OCI-M1 (cell line): ENCODE data around the gene ZNF423.

Source experiments
- DNase-seq: peaks from one replicate; lab custom pipeline; 2025; lab: John Stamatoyannopoulos, UW

The ZNF423 gene

DNA sequence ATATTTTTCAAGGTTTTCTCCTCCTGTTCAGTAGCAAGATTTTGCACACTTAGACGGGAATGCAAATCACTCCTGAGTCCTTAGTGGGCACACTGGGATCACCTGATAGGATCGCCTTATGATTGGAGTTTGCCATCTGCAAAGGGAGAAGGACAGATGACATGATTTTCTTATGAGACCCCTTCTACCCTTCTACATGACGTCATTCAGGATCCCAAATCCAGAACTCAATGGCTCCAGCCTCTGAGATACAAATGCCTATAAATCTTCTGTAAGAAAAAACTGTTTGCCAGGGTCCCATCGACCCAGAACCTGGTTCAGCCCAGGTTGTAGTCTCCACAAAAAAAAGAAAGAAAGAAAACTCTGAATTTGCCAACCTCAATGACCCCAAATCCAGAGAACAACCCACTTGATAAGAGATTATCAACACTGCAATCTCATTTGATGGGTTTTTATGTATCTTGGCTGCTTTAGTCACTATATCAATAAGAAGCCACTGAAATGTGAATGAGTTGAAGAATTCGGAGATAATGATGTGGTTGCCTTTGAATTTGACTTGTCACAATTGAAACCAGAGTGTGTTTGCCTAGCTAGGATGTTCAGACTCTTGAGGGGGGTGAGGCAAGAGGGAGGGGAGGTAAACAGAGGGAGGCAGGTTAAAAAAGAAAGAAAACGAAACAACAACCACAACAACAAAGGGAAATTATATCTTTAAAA, 6.7 kb downstream of the ZNF423 start:
- no peak for DNase-seq

GRCh38 chr16:49848530-49848929, 7.4 kb downstream of the ZNF423 start:
- no peak for DNase-seq

DNA sequence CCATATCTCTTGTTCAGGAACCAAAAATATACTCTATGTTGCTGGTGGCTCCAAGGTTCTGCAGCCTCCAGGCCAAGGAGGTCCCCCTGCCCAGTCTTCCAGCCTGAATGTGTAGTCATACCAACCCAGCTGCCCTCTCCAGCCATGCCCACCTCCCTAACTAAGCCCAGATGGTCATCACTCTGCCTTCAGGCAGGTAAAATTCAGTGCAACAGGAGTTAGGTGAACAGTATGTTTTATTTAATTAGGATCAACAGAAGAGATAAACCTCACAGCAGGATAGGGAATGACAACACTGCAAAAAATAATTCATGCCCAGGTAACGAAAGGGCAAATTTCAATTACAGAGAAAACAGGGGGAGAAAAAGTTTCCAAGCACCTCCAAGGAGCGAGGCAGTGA, 9.1 kb downstream of the ZNF423 start:
- DNase-seq = no peak

- no peak for DNase-seq
Observed at GRCh38 chr16:49844359-49844758, 11.6 kb downstream of the ZNF423 start.

GRCh38 chr16:49843758-49844157, 12.2 kb downstream of the ZNF423 start:
- no peak for DNase-seq

DNA sequence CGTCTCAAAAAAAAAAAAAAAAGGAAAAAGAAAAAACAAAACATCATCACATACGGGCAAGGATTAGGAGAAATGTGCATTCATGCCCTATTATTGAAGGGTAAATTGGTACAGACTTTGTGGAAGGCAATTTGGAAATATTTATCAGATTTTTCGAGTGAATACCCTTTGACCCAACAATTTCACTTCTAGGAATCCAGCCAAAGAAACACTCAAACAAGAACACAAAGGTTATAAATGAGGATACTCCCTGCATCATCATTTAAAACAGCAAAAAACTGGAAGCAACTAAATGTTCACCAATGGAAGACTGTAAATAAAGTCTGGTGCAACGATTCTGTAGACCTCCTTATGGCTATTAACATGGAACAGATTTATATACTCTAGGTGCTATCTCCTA, 12.9 kb downstream of the ZNF423 start:
- no peak for DNase-seq

GRCh38 chr16:49839017-49839825, 16.7 kb downstream of the ZNF423 start:
- no peak for DNase-seq

GRCh38 chr16:49838441-49839016, 17.4 kb downstream of the ZNF423 start:
- no peak for DNase-seq

- DNase-seq = no peak
Observed at GRCh38 chr16:49837688-49838410, 18.1 kb downstream of the ZNF423 start.

DNA sequence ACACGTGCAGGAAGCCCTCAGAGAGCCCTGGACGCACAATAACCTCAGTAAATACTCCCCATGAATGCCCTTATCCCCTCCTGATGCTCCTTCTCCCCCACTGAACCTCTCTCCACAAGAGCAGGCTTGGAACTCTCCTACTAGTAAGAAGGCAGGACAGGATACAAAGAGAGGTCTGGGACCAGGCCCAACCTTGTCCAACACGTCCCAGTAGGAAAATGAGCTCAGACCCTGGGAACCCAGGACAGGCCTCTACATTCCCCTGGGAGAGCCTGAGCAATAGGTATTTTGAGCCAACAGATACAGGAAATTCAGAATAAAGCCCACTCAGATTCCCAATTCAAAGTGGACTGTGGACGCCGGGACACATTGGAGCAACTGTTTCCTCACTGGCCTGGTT, 19.2 kb downstream of the ZNF423 start:
- no peak for DNase-seq

DNA sequence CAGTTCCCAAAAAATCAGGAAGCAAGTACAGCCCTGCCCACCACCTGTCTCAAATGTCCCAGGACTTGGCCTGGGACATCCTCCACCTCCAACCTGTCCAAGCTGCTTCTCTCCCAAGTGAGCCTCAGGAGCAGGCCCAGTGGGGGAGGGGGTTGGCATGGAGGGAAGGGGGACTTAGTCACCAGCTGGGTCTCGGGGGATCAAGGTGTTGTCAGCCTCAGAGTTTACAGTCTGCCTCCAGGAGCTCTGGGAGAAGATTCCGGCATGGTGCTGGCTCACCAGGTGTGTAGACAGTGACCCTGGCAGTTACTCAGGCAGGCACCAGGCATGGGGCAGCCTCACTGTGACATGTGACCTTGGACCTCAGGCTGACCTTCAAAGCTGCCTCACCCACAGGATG, 19.7 kb downstream of the ZNF423 start:
- DNase-seq = no peak

DNA sequence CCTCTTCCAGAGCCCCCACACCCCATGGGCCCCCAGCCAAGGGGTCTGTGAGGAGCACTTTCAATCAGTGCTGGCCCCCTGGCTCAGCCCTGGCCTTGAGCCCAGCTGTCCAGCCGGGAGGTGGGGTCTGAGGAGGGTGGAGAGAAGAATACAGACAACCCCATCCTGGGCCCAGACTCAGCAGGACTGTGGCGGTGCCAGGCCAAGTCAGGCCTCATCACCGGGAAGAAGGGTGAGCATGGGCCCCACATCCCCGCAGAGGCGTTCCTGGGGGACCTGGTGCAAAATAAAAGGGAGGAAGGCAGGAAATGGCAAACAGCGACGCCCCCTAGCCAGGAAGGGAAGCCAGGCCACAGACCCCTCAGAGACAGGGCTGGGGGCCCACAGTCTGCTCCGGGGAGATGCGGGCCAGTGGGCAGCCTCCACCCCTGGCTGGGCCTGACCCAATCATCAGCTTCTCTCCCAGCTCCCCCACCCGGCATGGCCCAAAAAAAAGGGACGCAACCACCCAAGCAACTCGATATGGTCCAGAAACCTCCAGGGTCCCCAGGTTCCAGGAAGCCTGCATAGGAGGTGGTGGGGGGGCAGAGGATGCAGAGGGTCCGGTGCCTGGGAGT, 20.6 kb downstream of the ZNF423 start:
- no peak for DNase-seq

DNA sequence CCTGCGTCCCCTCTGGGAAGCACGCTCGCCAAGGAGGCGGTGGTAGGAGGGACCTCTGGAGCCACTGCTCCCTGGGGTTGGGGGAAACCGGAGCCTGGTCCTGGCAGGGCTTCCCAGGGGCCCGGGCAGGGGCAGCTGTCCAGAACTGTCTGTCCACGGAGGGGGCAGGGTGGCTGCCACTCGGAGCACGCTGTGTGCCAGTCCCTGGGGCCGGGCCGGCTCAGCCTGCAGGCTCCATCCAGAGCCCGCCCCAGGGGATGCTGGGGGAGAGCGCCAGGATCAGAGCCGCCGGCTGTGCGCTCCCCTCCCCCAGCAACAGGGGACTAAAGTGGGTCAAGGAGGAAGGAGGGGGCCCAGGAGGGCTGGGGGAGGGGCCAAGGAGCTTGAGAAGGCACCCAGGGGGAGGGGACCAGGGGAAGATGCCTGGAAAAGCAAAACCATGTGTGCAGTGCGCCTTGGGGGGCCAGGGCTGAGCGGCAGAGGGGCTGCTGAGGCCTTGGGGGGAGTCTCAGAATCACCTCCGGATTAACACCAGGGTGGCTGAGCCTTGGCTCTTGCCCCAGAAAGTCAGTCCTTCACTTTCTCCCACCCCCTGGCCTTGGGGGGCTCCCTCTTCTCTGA, 21.3 kb downstream of the ZNF423 start:
- no peak for DNase-seq

- DNase-seq = no peak
Observed at GRCh38 chr16:49833796-49834530, 21.9 kb downstream of the ZNF423 start.

GRCh38 chr16:49833085-49833484, 22.8 kb downstream of the ZNF423 start:
- no peak for DNase-seq

DNA sequence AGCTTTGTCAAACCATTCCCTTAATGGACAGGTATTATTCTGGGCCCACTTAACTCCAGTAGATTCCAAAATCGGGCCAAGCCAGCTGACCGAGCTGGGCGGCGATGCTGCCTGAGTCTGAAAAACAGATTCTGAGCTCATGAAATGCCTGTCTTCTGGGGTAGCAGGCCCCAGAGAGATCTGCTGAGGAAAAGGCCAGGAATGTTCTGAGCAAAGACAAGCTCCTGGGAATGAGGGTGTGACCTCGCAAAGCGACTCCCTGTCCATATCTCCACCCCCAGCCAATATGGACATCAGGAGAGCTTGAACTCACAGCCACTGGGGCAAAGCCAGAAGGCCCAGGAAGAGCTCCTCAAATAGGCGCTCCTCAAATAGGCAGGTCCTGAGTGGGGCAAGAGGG, 23.7 kb downstream of the ZNF423 start:
- DNase-seq = no peak

GRCh38 chr16:49830873-49831272, 25.0 kb downstream of the ZNF423 start:
- no peak for DNase-seq

- no peak for DNase-seq
Observed at GRCh38 chr16:49828533-49829267, 27.2 kb downstream of the ZNF423 start.

DNA sequence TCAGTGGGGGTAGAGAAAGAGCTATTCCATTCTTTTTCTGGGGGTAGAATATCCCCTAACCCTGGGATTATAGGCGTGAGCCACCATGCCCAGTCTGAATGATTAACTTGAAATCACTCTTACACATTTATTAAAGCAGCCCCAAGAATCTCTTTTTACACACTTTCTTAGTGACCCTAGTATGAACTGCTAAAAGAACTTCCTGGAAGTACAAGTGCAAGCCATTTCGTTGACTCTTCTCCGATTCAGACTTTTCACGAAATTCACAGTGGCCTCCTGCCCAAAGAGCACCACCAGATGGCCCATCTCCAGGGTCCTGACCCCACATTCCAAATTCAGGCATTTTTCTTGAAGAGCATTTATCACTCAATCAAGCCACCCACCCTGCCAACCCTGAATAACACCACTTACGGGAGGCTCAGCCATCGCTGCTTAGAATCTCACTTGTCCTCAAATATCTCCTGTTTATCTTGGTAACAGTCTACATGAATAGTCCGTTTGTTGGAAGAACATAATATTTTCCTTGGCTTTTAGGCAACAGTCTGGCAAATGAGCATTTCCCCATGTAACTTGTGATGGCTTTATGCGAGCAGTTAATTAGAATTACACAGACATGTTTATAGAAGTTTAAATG, 28.0 kb downstream of the ZNF423 start:
- no peak for DNase-seq

- no peak for DNase-seq
Observed at GRCh38 chr16:49826515-49826914, 29.4 kb downstream of the ZNF423 start.
